Activated CD4-positive, alpha-beta T cell treated with anti-CD3 and anti-CD28 coated beads, Interleukin-2, Interleukin-6, amounts not matched to agents 100 ng/mL and 50 ng/mL, durations not matched to agents 16 hours and 8 hours (primary cell): ENCODE data around the gene TMEM50B.
A peak's percentile ranks its signal among the peaks of the same experiment; 100 is the strongest.
"Not testable (repeated sequence)": the region's sequence is repeated elsewhere in the genome, so short reads cannot be mapped to it uniquely, and the experiment has no call there.

Experiments used
- DNase-seq: peaks from one replicate; pipeline ENCODE4 v3.0.0-alpha.2; 2020

Gene TMEM50B

DNA sequence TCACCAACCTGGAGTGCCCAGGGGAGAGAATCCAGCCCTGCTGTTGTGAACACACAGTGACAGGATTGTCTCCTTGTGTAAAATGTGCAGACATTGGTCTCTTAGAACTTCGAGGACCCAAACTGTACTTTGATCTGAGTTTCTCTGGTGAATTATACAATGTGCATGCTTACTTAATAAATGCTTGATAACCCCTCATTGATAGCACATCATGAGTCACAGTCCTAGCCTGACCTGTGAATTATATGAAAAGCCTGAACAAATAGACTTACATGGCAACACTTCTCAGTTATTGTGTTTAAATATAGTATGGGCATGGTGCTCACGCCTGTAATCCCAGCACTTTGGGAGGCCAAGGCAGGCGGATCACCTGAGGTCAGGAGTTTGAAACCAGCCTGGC is 53.9 kb downstream of the TMEM50B start:
- no peak for DNase-seq

DNA sequence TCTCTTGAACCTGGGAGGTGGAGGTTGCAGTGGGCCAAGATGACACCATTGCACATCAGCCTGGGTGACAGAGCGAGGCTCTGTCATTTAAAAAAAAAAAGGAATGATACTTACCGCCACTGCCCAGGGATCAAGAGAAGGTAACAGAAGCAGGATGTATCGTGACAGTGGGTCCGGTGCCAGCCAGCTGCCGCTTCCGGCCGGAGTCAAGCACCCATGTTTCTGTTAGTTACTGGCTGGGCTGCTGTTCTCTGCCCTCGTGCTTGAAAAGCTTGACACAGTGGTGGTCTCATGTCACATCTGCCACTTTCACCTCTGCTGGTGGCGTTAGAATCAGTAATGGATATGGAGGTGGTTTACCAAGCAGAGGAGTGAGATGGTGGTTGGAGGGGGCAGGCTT is 55.6 kb downstream of the TMEM50B start:
- DNase-seq = no peak

DNA sequence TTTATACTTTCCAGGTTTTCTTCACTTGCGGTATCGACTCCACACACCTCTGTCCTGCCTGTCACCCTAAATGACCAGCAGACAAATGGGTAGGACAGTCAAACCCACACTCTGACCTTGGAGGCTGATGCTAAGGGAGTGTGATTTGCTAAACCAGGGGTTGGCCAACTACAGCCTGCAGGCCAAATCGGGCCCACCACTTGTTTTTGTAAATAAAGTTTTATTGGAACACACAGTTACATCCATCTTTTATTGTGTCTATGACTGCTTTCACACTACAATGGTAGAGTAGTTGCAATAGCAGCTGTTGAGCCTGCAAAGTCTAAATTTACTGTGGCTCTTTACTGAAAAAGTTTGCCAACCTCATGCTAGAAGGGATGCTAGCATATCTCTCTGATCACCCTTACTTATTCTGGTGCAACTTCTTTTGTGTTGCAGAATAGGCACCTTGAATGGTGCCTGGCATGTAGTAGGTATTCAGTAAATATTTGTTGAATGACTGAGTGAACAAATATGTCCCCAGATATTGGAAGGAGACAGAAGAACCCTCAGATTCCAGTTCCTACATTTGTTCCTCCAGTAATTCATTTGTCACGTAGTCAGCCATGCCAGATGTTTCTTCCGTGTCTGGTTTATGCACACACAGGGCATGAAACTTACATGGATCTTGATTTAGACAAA is 57.9 kb downstream of the TMEM50B start:
- DNase-seq = no peak

DNA sequence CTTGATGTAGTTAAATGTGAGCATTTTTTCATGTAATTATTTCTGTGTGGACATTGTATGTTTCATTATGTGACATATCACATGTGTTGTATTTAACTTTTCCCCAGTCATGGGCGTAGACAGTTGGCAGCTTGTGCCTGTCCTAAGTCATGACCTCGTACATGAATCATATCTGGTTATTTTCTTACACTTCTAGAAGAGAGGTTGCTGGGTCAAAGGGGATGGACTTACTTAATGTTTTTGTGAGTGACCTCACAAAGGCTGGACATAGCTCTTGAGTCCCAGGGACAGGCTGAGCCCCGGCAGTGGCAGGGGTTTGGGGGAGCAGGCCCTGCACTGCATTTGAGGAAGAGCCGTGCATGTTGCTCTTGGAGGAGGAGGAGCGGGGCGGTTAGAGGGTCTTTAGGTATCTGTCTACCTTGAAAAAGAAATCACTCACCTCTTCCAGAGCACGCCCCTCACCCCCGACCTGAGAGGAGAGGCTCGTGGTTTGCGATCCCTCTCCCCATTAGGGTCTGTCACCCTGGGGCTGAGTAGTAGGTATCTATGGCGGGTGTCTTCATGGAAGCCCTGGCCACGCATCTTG is 60.1 kb downstream of the TMEM50B start:
- DNase-seq = no peak

DNA sequence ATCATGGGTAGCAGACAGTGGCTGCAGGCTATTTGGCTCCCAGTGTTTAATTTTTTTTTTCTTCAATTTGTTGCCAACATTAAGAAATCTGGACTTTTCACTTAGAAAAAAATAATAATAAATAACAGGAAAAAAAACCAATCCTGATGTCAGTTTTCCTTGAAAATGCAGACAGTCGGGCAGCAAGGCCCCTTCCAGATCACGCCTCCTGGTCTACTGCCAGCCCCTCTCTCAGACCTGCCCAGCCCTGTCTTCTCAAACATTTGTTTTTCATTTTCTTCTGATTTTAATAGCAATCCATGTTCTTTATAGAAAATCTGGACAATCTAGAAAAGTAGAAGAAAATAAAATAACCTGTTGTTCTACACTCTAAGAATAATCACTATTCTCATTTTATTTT is 61.1 kb downstream of the TMEM50B start:
- no peak for DNase-seq

DNA sequence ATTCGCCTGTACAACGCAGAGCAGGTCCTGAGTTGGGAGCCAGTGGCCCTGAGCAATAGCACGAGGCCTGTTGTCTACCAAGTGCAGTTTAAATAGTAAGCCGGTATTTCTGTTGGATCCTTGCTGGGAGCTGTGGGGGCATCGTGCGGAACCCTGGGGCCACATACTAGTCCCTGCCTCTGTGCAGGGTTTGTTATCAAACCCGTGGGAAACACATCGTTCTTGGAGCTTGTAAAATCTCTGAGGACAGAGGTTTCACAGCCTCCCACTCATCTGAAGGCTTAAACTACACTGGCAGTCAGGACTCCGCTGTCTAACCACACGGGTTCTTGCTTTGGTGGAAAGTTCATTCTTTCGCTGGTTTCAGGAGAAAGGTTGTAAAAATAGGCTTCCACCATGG is 64.8 kb downstream of the TMEM50B start:
- no peak for DNase-seq

DNA sequence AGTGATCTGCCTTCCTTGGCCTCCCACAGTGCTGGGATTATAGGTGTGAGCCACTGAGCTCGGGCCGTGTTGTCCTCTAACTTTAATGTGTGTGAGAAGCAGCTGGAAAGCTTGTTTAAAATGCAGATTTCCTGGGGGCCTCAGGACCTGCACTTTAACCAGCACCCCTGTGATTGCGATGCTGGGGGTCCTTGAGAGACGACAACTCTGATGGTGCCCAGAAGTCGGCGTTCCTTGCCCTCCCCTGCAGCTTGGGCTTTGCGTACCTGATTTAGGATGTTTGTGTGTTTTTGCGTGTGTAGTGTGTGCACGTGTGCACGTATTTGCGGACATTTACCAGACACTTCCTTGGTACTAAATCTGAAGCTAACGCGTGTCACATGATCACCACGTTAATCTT is 65.7 kb downstream of the TMEM50B start:
- no peak for DNase-seq

DNA sequence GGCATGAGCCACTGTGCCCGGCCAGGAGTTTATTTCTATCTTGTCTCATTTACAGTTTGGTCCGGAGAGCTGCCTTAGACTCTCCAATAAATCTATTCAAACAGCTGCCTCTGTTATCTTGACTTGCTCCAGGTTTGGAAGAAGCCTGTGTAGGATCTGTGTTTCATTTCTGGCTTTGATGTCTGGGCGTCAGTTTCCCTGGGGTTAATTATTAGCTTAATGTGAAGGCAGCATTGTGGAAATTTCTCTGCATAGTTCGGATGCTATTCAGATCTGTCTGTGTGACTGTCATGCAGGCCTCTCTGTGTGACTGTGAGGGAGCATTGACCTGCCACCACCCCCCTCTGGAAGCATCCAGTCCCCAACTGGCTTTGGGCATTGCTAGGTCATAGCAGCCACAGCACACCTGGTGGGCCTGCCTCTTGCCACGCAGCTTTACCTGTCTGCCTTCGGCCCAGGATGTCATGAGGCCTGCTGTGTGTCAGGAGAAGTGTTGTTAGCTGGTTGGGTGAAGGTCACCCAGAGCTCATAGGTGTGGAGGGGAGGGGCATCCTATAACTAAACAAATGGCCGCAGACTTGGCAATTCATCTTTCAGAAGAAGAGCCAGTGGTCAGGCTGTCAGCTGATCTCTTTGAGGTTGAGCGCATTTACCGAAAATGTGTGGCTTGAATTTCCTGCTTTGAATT is 66.8 kb downstream of the TMEM50B start:
- DNase-seq = no peak

DNA sequence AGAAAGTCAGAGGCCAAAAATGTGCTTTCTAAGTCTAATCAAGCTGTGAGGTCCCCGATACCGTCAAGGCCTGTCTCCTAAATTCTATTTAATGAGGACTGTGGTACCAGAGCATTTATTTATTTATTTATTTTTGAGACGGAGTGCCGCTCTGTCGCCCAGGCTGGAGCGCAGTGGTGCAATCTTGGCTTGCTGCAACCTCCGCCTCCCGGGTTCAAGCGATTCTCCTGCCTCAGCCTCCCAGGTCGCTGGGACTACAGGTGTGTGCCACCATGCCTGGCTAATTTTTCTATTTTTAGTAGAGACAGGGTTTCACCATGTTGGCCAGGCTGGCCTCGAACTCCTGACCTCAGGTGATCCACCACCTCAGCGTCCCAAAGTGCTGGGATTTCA is 67.3 kb downstream of the TMEM50B start:
- DNase-seq = not testable (repeated sequence)

DNA sequence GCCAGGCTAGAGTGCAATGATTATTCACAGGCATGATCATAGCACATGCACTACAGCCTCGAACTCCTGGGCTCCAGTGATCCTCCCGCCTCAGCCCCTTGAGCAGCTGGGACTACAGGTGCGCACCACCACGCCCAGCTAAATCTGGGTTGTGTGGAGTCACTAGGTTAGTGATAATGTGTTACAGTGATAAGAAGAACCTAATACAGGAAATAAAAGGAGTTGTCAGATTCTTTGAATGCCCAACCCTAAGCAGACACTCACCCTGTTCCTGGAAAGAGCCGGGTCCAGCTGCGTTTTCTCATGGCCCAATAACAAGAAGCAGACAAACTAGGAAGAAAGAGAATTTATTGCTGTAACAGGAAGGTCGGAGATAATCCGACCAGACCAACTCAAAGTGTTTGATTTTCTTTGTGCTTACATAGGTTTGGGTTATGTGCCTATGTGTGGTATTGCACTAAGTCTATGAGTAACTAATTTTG is 67.8 kb downstream of the TMEM50B start:
- no peak for DNase-seq

DNA sequence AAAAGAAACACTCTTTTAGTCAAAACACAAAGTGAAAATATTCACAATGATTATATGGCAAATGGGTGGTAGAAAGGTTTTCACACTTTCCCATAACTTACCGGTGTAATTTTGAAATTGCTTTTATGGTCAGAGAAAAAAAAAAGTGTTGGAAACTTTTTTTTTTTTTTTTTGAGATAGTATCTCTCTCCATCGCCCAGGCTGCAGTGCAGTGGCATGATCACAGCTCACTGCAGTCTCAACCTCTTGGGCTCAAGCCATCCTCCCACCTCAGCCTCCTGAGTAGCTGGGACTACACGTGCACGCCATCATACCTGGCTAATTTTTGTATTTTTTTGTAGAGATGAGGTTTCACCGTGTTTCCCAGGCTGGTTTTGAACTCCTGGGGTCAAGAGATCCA is 73.3 kb downstream of the TMEM50B start:
- DNase-seq = peak; percentile 19

DNA sequence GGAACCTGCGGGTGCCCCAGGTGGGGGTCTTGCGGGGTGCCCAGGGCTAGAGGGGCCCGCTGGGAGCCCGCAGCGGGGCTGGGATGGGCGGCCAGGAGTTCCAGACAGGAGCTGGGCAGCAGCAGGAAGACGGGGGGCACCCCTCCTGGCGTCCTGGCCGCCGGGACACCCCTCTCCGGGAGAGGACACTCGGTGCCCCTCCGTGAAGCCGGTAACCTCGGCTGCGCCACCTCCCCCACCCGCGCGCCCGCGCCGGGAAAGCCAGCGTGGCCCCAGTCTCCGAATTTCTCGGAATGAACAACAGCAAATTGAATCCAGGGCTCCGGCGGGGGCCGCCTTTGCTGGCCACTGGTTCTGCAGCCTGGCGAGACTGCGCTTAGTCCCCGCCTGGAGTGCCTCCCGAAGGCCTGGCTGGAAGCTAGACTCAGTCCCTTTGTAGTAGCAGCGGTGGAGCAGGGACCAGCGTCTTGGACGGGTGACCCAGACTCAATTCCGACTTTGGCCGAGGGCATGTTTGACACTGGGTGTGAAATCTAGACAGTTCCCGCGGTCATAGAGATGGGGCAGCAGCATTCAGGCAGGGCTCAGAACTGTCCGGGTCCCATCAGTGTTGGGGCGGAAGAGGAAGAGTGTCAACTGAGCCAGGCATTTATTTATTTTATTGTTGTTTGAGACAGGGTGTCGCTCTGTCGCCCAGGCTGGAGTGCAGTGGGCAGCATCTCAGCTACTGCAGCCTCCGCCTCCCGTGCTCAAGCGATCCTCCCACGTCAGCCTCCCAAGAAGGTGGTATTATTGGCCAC is 75.8 kb downstream of the TMEM50B start:
- no peak for DNase-seq

DNA sequence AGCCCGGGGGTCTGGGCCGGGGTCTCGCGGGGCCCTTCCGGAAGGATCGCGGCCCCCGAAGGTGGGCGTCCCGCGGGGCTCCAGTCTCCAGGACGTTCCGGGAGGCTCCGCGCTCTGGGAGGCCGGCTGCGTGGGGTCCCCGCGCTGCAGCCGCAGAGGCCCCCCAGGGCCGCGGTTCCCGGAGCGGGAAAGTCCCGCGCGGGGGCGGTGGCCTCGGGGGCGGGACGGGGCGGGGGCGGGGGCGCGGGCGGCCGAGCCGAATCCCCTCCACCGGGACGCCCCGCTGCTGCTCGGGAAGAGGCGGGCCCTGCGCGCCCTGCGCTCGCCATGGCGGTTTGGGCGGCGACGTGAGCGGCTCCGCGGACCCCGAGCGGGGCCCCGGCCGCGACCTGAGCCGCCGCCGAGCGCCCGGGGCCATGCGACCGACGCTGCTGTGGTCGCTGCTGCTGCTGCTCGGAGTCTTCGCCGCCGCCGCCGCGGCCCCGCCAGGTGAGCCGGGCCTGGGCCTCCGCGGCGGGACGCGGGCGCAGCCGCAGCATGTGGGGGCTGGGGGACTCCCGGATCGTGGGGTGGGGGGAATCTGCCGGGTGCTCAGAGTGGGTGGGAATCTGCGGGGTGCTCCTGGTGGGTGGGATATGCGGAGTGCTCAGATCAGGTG is 76.5 kb downstream of the TMEM50B start, which contains the start of gene IFNGR2:
Gene IFNGR2, plus strand, starts transcription at position 286 of the 658 bp plus-strand sequence. Its CDS starts 131 bp downstream, at position 417.
- DNase-seq = peak; percentile 19

DNA sequence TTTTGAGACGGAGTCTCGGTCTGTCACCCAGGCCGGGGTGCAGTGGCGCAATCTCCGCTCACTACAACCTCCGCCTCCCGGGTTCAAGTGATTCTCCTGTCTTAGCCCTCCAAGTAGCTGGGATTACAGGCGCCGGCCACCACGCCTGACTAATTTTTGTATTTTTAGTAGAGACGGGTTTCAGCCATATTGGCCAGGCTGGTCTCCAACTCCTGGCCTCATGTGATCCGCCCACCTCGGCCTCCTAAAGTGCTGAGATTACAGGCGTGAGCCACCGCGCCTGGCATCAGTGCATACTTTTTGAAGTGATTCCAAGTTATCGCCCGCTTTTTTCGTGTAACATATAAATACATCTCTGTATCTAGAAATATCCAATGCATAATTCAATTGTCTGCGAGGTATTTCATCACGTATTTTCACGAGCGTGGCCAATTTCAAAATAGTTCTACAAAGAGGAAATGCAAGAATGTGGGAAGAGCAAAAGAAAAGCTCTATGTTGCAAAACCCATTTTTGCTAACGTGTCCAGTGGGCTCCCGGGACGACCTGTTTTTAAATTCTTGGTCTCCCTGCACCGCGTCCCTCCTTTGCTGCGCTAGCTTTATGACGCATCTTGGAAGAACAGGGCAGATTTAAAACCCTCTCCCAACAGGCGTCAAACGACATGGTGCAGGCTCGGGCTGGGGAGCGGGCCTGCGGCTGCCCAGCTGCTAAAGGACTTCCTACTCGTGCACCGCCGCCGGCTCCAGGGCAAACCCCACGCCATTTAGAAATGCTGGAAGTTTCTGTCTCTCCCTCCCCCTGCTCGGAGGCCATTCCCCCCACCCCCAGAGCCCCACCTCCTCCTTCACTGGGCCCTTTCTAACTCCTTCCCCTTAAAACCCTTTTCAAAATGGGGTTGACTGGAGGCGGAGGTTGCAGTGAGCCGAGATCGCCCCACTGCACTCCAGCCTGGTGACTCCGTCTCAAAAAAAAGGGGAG is 77.5 kb downstream of the TMEM50B start:
- DNase-seq = no peak

DNA sequence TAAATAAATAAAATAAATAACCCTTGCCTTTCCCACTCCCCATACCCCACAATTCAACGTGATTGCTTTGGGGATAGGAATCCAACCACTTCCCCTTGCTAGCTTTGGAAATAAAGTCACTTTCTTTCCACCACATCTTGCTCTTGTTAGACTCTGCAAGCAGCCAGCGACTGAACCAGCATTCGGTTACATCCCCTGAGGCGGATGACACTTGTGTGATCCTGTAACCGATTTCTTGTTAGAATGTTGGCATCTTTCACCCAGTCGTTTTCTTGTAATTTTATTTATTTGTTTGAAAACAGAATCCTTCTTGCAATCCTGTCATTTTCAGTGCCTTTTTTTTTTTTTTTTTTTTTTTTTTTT is 78.2 kb downstream of the TMEM50B start:
- no peak for DNase-seq
